Spleen (tissue), 7 donors: ENCODE results near the gene KRT23.

Experiments used
- CTCF ChIP-seq, 11 experiments: fragments of 200-600 bp in 7 of 11; fragments of 450-650 bp in 4 of 11; sonication (generic) in 4 of 11; IDR thresholded peaks in 8 of 11; conservative IDR thresholded peaks in 3 of 11; 1 replicate in 7 of 11; 2 replicates in 4 of 11; pipeline versions ENCODE4 v1.4.0 to v1.8.0; 2016 to 2021; ENCODE audit warnings: antibody characterized with exemption in 11 of 11, inconsistent platforms in 4 of 11, mild to moderate bottlenecking in 1 of 11
- POLR2AphosphoS5 ChIP-seq, 3 donors: sonication (generic); formaldehyde crosslinking; IDR thresholded peaks; one replicate each; pipeline ENCODE4 v1.5.1; 2017; ENCODE audit warnings: antibody characterized with exemption in 3 of 3
- donor health status: DM: no; HTN: no; CAD: no; lungs with moderate emphysema.
- donor health status: DM: no; HTN: no; CAD: no.
- donor health status: DM: no; HTN: no; CAD: no.

GRCh38 chr17:40912486-40913210, 24.8 kb downstream of the KRT23 start:
- no peak for TF ChIP-seq POLR2AphosphoS5 (IDR thresholded peaks at IDR 0.05)
- no peak for TF ChIP-seq CTCF (IDR thresholded peaks at IDR 0.05 in 8 of 11, conservative IDR thresholded peaks at IDR 0.05 in 3 of 11)
